ENCODE results near the gene PACSIN3. TPM values are rescaled to one million over a fixed set of nuclear protein-coding genes. Genes with fewer than 3 reads are reported as not detected.
A peak's percentile ranks its signal among the peaks of the same experiment; 100 is the strongest.

Gene PACSIN3
- total and polyA plus RNA-seq, 2 donors (not counting 1 experiment from before 2014, with no cell fraction given) = 10.8 to 19.8 TPM

DNA sequence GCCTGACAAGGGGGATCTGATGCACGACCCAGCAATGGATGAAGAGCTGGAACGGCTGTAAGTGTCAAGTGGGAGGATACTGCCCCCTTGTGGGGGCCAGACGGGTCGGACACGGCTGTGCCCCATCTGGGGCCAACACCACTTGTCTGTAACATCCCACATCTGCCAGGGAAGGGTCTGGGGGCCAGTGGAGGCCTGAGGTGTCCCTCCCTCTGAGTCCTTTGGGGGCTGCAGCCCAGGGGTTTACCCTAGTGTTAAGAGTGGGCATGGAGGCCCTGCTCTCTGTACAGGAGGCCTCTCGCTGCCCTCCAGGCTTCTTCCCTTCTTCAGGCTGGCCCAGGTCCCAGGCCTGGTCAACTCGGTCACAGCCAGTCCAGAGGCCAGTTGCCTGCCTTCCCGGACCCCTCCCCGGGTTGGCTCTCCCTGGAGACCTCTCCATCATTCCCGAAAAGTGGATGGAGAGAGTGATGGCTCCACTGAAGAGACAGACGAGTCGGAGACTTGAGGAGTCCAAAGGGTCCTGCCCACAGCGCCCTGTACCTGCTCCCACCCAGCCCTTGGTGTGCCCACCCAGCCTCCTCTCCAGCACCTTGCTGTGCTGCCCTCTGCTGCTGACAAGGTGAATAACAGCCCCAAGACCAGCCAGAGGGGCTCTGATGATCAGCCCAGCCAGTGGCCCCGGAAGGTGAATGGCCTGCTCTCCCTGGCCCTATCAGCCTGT is 24.9 kb downstream of the PACSIN3 start:
- H3K4me2 ChIP-seq (ENCODE audit: extremely low read depth, insufficient read depth, low read length) = no peak overlapping the region
- peaks cover 23% of the 10 kb centered on the region for H3K36me3 ChIP-seq (ENCODE audit: control insufficient read depth, insufficient read depth, low read length)
- no peaks in the 10 kb centered on the region for H3K27me3 ChIP-seq (ENCODE audit: control insufficient read depth, insufficient read depth, low read length)
- no peak overlapping the region for H3K27ac ChIP-seq (ENCODE audit: insufficient read depth, low read length)
- TF ChIP-seq, protein P1, sequence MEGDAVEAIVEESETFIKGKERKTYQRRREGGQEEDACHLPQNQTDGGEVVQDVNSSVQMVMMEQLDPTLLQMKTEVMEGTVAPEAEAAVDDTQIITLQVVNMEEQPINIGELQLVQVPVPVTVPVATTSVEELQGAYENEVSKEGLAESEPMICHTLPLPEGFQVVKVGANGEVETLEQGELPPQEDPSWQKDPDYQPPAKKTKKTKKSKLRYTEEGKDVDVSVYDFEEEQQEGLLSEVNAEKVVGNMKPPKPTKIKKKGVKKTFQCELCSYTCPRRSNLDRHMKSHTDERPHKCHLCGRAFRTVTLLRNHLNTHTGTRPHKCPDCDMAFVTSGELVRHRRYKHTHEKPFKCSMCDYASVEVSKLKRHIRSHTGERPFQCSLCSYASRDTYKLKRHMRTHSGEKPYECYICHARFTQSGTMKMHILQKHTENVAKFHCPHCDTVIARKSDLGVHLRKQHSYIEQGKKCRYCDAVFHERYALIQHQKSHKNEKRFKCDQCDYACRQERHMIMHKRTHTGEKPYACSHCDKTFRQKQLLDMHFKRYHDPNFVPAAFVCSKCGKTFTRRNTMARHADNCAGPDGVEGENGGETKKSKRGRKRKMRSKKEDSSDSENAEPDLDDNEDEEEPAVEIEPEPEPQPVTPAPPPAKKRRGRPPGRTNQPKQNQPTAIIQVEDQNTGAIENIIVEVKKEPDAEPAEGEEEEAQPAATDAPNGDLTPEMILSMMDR (conservative IDR thresholded peaks at IDR 0.05 in 1 of 2, IDR thresholded peaks at IDR 0.05 in 1 of 2; ENCODE audit: low read depth in 1 of 2, low read length in 2 of 2) = peak; percentile 77 to 78
- no peak for TF ChIP-seq EZH2 (IDR thresholded peaks at IDR 0.05; ENCODE audit: low read length, missing control alignments)
- no peak overlapping the region for H3K9ac ChIP-seq (ENCODE audit: insufficient read depth, low read length)
- H3K9me3 ChIP-seq (ENCODE audit: control insufficient read depth, insufficient read depth, low read depth, low read length) = no peaks in the 10 kb centered on the region
- no peak overlapping the region for H3K4me3 ChIP-seq (replicated peaks in 1 of 4; ENCODE audit: control extremely low read depth in 1 of 4, insufficient read depth in 1 of 4, low read depth in 3 of 4, low read length in 4 of 4)
- DNase-seq (ENCODE audit: low read depth in 2 of 2) = peak; percentile 56 to 72
- no peaks in the 10 kb centered on the region for H3K4me1 ChIP-seq (ENCODE audit: control insufficient read depth, extremely low read depth, insufficient read depth, low read length)
- H3K79me2 ChIP-seq (ENCODE audit: control insufficient read depth, insufficient read depth, low read length) = no peaks in the 10 kb centered on the region
- no peaks in the 10 kb centered on the region for H4K20me1 ChIP-seq (ENCODE audit: control insufficient read depth, extremely low read depth, insufficient read depth, low read length)
- H2AFZ ChIP-seq (ENCODE audit: low read length) = no peak overlapping the region

DNA sequence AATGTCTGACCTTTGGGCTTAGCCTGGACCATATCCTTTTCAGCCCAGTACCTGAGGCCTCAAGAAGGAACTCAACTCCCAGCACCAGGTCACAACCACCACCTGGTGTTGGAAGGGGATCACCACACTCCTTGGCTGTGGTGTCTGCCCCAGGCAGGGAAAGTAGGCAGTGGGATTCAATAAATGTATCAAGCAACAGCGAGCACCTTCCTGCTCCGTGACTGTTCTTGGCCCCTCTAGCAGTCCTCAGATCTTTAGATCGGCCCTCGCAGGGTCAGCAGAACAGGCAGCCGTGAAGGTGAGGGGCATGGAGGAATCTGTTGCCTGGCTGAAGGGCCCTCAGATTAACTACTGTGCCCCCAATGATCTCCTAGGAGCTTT is 25.5 kb downstream of the PACSIN3 start:
- DNase-seq (ENCODE audit: low read depth in 2 of 2) = no peak
- H3K9ac ChIP-seq (ENCODE audit: insufficient read depth, low read length) = no peak overlapping the region
- no peak overlapping the region for H3K4me2 ChIP-seq (ENCODE audit: extremely low read depth, insufficient read depth, low read length)
- peaks cover 20% of the 10 kb centered on the region for H3K36me3 ChIP-seq (ENCODE audit: control insufficient read depth, insufficient read depth, low read length)
- H3K27ac ChIP-seq (ENCODE audit: insufficient read depth, low read length) = no peak overlapping the region
- no peaks in the 10 kb centered on the region for H4K20me1 ChIP-seq (ENCODE audit: control insufficient read depth, extremely low read depth, insufficient read depth, low read length)
- no peak overlapping the region for H2AFZ ChIP-seq (ENCODE audit: low read length)
- no peaks in the 10 kb centered on the region for H3K27me3 ChIP-seq (ENCODE audit: control insufficient read depth, insufficient read depth, low read length)
- H3K79me2 ChIP-seq (ENCODE audit: control insufficient read depth, insufficient read depth, low read length) = no peaks in the 10 kb centered on the region
- TF ChIP-seq, protein P1 (conservative IDR thresholded peaks at IDR 0.05 in 1 of 2, IDR thresholded peaks at IDR 0.05 in 1 of 2; ENCODE audit: low read depth in 1 of 2, low read length in 2 of 2) = no peak
- TF ChIP-seq EZH2 (IDR thresholded peaks at IDR 0.05; ENCODE audit: low read length, missing control alignments) = no peak
- no peak overlapping the region for H3K4me3 ChIP-seq (replicated peaks in 1 of 4; ENCODE audit: control extremely low read depth in 1 of 4, insufficient read depth in 1 of 4, low read depth in 3 of 4, low read length in 4 of 4)
- no peaks in the 10 kb centered on the region for H3K9me3 ChIP-seq (ENCODE audit: control insufficient read depth, insufficient read depth, low read depth, low read length)
- no peaks in the 10 kb centered on the region for H3K4me1 ChIP-seq (ENCODE audit: control insufficient read depth, extremely low read depth, insufficient read depth, low read length)

DNA sequence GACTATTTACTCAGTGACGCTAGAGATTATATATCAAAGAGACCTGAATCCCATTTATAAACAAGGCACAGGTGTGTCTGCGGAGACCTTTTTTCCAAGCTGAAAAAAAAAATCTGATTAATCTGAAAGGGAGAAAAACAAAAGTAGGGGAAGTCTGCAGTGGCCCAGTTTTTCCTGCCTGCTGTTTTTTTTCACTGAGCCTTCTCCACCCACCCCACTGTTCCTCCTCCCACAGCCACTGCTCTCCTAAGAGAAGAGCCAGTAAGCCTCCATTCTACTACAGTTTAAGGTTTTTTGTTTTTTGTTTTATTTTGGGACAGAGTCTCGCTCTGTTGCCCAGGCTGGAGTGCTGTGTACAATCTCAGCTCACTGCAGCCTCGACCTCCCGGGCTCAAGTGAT is 28.0 kb downstream of the PACSIN3 start:
- TF ChIP-seq, protein P1 (conservative IDR thresholded peaks at IDR 0.05 in 1 of 2, IDR thresholded peaks at IDR 0.05 in 1 of 2; ENCODE audit: low read depth in 1 of 2, low read length in 2 of 2) = no peak
- TF ChIP-seq EZH2 (IDR thresholded peaks at IDR 0.05; ENCODE audit: low read length, missing control alignments) = no peak
- Histone ChIP-seq H3K4me1 (ENCODE audit: control insufficient read depth, extremely low read depth, insufficient read depth, low read length) (peaks cover 4% of the 10 kb centered on the region), H2AFZ (ENCODE audit: low read length) (no peak overlapping the region), H3K27me3 (ENCODE audit: control insufficient read depth, insufficient read depth, low read length) (no peaks in the 10 kb centered on the region), H3K4me3 (replicated peaks in 1 of 4; ENCODE audit: control extremely low read depth in 1 of 4, insufficient read depth in 1 of 4, low read depth in 3 of 4, low read length in 4 of 4) (no peak overlapping the region), H3K9me3 (ENCODE audit: control insufficient read depth, insufficient read depth, low read depth, low read length) (no peaks in the 10 kb centered on the region), H3K4me2 (ENCODE audit: extremely low read depth, insufficient read depth, low read length) (no peak overlapping the region), H4K20me1 (ENCODE audit: control insufficient read depth, extremely low read depth, insufficient read depth, low read length) (no peaks in the 10 kb centered on the region), H3K79me2 (ENCODE audit: control insufficient read depth, insufficient read depth, low read length) (no peaks in the 10 kb centered on the region), H3K36me3 (ENCODE audit: control insufficient read depth, insufficient read depth, low read length) (peaks cover 6% of the 10 kb centered on the region), H3K9ac (ENCODE audit: insufficient read depth, low read length) (no peak overlapping the region), H3K27ac (ENCODE audit: insufficient read depth, low read length) (no peak overlapping the region)
- no peak for DNase-seq (ENCODE audit: low read depth in 2 of 2)
